ENCODE data around the gene C9orf78. TPM values are rescaled to one million over a fixed set of nuclear protein-coding genes. Genes with fewer than 3 reads are reported as not detected.
A peak's percentile ranks its signal among the peaks of the same experiment; 100 is the strongest.

The C9orf78 gene, protein sequence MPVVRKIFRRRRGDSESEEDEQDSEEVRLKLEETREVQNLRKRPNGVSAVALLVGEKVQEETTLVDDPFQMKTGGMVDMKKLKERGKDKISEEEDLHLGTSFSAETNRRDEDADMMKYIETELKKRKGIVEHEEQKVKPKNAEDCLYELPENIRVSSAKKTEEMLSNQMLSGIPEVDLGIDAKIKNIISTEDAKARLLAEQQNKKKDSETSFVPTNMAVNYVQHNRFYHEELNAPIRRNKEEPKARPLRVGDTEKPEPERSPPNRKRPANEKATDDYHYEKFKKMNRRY
- polyA plus RNA-seq (2014; cell fraction: cytosol; rRNA removed), result 102 and 127 TPM in 2 replicates
- 16.2 and 22.4 TPM in 2 replicates for polyA plus RNA-seq (2014; cell fraction: nucleus; rRNA removed)

DNA sequence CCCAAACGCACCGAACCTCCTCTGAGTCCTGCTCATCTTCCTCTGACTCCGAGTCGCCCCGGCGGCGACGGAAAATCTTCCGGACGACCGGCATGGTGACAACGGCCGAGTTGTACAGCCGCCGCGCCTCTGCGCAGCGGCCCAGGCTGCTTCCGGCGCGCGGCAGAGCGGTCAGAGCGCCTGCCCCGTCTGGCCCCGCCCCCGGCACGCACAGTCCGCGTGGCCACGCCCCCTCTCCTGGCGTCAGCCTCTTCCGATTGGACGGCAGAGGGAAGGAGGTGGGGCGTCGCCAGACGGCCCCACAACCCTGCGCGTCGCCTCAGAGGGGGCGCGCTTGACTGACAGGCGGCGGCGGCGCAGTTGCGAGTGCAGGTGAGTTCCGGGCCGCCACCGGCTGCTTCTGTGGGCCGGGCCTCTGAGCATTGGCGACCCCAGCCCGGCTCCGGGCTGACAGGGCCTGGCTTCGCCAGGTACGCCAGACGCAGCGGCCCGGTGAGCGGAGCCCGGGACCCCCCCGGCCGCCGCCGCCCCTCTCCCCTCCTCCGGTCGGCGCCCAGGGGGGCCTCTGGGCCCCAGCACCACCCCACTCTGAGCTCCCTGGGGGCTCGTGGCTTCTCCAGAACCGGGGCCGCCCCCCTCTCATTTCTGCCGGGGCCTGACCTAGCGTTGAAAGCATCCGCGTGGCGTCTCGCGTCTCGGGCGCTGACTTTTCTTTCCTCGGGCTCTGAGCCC lies at the start of gene C9orf78, which contains the start of gene USP20:
TSS of gene C9orf78 (minus strand) at position 148 of the 732 bp plus-strand sequence. CDS start at position 94, 54 bp downstream.
TSS of gene USP20 (plus strand) at position 331 of the 732 bp plus-strand sequence. CDS start 17,098 bp downstream, outside the sequence.
- DNase-seq (ENCODE audit: low spot score), result peak; percentile 93

DNA sequence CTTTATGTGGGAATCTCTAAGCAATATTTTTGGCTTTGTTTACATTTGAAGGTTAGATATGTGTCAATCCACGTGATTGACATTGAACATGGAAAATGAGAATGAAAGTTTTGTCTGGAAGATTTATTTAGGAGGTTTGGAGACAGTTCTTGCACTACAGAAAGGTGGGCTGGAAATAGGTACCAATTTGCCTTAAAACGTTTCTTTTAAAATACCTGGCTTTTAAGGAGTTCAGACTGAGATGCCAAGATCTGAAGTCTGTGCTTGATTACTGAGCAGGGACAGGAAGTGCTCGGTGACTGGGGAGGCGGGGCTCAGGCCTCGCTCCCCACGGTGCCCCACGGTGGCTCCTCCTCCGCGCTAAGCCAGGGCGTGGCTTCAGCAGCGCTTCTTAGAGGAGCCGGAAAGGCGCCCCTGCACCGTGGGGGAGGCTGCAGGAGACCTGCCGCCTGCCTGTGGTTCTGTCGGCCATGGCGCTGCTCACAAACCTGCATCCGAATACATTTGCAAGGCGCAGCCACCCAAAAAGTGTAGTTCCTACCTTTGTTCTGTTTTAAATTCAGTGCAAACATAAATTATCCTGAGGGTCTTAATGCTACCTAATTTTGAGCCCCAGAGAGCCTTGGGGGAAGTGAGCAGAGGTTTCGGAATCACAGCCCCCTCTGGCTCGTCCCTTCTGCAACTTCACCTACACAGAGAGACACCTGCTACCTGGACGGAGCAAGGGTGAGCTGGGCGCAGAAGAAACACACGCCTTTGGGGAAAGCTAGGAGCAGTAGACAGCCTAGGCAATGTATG lies 49.3 kb upstream of the C9orf78 start:
- peak; percentile 89 for DNase-seq (ENCODE audit: low spot score)

DNA sequence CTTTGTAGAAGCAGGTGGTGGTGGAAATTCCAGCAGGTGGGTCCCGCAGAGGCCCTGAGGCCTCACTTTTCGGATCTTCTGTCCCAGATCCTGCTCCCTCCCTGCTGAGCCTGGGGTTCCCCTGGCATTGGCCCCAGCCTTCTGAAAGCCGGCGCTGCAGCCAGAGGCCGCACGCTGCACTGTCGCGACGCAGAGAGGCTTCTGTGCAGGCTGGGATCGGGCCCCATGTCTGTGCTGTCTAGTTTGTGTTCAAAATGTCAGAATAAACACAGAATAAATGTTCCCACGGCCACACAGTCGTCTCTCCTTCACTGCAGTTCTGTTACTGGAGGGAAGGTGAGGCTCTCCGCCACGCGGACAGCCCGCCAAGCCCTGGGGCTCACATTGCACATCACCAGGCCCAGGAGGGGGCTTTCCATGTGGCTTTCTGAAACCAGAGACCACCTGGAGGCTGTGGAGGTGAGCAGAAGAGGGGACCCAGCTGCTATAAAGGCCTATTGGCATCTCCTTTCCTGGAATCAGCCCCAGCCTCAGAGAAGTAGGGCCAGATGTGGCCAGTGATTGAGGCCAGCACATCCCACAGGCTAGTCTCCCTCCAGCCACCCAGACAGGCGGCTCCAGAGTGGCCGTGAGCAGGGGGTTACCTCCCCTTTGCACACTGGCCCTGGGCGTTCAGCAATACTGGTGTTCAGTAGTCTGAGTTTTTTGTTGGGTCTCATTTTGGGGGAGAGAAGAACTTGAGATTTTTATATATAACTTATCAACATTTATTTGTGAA lies 46.7 kb upstream of the C9orf78 start:
- DNase-seq (ENCODE audit: low spot score), result no peak

DNA sequence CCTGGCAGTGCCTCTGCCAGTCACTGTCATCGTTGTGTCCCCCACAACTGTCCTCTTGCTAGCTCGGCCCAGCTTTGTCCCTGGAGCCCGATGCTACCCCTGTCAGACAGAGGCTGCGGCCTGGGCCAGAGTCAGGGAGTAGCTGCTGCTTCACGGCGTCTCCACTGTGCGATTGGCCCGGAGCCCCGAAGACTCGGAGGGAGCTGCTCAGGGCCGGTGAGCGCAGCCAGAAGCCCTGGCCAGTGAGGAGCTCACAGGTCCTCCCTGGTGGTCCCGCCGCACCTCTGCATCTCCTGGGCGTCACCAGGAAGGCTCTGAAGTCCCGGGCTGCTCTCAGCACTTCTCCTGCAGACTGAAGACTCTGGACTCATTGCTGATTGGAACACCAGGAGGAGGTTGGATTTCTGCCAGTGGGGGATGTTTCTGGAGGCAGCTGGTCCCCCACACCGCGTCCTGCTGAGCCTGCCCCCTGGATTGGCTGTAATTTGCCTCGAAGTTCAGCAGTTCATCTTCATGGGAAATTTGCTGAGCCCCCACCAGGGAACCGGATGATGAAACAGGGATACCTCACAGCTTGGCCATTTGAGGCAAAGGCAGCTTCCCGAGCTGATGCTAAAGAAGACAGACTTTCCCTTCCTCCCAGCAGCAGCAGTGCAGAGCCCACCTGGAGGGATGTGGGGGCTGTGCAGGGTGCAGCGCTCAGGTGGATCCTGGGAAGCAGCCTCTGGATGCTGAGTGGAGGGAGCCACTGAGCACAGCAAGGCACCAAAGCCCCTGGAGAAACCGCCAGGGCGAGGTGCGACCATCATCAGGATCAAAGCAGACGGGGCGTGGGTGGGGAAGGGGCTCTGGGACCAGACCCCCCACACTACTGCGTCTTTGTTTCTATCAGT lies 45.8 kb upstream of the C9orf78 start:
- DNase-seq (ENCODE audit: low spot score), result no peak

DNA sequence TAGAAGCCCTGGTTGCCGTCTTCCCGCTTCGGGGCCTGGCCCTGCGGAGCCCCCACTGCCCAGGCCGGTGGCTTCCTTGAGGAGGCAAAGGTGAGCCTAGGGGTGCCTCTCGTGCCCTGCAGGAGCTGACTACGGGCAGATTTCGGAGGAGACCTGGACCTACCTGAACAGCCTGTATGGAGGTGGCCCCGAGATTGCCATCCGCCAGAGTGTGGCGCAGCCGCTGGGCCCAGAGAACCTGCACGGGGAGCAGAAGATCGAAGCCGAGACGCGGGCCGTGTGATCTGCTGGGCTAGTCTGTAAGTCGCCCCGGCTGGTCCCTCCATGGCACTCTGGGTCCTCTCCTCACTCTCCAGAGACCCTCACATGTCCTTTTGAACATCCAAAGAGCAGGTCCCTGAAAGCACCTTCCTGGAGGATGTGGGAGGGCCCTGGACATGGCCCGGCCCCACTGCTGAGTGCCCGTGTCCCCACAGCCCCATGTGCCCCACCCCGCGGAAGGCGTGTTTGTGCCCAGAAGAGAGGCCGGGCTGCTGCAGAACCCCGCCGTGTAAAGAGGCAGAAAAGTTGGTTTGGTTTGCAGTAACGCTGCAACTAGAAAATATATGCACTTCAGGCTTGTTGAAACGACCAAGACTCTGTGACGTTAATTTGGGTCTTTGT lies 45.0 kb upstream of the C9orf78 start:
- DNase-seq (ENCODE audit: low spot score), result no peak

DNA sequence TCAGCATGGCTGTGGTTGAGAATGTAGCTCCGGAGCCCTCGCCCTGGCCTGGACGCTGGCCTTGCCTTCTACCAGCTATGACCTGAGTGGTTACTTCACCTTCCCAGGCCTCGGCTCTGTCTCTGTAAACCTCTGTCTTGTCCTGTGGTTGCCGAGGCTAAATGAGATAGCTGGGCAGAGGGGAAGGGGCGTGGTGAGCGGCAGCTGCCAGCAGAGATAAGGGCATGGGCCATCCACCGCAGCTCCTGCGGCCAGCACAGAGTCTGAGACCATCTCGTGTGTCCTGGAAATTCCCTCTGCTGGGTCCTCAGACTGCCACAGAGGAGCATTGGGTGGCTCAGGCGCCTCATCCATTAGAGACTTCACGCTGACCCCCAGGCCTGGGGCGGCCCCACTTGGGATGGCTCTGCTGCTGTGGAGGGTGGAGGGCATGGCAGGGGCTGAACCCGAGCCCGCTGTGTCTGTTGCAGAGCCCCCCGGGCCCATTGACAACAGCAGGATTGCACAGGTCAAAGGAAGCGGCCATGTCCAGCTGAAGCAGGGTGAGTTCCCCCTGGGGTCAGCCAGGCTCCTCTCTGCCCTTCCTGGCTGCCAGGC lies 44.1 kb upstream of the C9orf78 start:
- no peak for DNase-seq (ENCODE audit: low spot score)

DNA sequence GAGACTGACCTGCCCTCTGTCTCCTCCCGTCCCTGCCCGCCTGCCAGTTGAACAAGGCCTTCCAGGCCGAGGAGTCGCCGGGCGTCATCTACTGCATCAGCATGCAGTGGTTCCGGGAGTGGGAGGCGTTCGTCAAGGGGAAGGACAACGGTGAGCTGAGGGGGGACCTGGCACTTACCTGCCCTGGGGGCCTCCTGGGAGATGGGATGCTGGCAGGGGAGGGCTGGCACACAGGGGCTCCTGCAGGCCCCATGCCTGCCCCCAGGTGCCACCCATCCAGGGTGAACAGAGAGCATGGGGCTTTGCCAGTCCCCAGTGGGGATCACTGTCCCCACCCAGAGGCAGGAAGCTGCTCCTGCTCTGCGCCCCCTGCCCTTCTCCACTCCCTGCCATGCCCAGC lies 43.2 kb upstream of the C9orf78 start:
- no peak for DNase-seq (ENCODE audit: low spot score)

DNA sequence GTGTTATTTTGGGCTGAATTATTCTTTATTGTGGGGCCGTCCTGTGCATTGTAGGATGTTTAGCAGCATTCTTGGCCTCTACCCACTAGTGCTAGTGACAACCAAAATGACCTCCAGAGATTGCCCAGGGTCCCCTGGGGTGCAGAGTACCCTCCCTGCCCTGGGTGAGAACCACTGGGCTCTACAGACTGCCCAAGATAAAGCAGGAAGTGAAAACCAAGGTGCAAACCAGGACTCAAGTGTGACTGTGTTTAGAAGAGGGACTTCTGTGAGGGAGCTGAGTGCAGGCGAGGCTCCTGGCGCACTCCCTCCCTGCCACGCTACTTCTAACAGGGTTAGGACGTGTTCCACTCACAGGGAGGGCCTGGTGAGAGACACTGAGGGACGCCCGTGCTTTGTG lies 41.7 kb upstream of the C9orf78 start:
- no peak for DNase-seq (ENCODE audit: low spot score)

DNA sequence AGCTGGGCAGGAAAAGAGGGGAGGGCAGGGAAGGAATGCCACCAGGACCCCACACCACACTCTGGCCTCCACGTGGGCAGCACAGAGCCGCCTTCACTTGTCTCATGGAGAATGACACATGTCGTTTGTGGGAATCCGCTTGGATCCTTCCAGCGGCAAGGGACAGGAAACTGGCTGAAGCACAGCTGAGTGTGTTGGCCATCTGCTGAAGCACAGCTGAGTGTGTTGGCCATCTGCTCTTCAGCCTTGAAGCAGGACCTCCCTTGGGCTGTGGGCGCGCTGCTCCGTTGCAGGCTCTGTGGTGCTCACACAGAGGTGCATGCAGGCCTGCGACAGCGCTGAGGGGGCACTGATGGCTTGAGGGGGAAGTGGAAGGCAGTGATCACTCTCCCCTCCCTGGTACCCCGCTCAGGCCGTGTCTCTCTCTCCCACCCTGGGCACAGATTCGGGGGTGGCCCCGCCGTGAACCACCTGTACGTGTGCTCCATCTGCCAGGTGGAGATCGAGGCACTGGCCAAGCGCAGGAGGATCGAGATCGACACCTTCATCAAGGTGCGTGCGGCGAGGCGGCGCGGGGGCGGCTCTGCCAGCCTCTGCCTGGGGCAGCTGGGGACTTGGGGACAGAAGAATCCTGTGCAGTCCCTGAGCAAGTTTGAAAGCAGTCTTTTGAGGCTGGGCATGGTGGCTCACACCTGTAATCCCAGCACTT lies 40.8 kb upstream of the C9orf78 start:
- peak; percentile 36 for DNase-seq (ENCODE audit: low spot score)

DNA sequence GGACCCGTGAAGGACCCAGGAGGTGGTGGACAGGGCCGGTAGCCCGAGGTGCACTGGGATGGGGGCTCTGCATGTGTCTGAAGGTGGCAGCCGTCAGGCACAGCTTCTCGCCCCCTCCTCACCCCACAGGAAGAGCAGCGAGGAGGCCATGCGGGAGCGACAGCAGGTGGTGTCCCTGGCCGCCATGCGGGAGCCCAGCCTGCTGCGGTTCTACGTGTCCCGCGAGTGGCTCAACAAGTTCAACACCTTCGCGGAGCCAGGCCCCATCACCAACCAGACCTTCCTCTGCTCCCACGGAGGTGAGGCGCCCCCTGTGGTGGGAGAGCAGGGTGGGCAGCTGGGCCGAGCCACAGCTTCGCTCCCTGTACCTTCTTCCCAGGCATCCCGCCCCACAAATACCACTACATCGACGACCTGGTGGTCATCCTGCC lies 40.1 kb upstream of the C9orf78 start:
- DNase-seq (ENCODE audit: low spot score), result no peak

DNA sequence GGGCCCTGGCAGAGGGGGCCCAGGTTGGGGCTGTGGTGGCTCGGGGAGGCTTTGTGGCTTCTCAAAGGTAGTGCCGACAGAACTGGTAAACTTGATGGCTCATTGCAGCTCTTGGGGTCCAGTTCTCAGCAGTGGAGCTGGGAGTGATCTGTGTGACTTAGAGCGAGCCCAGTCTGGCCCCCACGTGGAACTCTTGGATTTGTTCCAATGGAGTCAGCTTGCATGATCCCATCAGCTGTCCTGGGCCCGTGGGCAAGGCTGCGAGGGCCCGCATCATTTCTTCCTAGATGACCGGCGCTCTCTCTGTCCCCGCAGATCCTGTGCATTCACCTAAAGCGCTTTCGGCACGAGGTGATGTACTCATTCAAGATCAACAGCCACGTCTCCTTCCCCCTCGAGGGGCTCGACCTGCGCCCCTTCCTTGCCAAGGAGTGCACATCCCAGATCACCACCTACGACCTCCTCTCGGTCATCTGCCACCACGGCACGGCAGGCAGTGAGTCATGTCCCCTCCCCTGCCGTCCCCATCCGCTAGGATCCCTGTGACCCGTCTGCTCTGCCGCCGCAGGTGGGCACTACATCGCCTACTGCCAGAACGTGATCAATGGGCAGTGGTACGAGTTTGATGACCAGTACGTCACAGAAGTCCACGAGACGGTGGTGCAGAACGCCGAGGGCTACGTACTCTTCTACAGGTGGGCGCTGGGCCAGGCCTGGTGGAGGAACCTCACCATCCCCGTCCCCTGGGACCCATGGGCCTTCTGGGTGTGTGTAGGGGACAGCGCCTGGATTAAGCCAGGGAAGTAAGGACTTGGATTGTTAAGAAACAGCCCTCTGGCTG lies 39.4 kb upstream of the C9orf78 start:
- no peak for DNase-seq (ENCODE audit: low spot score)

DNA sequence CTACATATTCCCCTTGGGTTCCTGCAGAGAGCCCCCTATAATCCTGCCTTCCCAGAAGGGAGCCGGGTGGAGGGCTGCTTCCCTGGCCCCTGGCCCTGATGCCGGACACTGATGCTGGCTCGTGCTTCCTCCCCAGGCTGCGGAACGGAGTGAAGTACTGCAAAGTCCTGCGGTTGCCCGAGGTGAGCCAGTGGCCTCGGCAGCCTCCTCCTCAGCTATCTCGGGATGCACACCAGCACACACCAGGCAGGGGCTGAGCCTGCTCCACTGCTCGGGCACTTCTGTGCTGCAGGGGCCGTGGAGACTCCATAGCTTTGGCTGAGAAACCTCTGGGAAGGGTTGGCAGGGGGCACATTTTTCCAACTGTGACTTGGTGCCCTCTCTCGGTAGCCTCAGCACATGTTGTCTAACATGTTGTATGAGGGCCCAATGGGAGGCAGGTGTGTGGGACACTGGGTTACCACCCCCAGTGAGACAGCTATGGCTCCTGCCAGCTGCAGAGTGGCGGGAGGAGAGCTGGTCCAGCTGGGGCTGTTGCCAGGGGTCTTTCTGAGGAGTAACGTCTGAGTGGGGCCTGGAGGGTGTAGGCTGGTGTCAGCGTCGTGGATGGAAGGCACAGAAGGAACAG lies 38.6 kb upstream of the C9orf78 start:
- no peak for DNase-seq (ENCODE audit: low spot score)

DNA sequence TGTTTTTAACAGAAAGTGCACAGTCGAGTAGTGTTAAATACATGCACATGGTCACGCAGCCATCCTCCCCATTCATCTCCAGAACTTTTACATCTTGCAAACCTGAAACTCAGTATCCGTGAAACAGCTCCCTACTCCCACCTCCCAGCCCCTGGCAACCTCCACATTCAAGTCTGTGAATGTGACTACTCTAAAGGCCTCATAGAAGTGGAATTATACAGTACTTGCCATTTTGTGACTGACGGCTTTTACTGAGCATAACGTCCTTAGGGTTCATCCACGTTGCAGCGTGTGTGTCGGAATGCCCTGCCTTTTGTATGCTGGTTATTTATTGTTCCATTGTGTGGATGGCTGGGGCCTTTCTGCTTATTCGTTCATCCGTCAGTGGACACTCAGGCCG lies 36.0 kb upstream of the C9orf78 start:
- DNase-seq (ENCODE audit: low spot score), result no peak

DNA sequence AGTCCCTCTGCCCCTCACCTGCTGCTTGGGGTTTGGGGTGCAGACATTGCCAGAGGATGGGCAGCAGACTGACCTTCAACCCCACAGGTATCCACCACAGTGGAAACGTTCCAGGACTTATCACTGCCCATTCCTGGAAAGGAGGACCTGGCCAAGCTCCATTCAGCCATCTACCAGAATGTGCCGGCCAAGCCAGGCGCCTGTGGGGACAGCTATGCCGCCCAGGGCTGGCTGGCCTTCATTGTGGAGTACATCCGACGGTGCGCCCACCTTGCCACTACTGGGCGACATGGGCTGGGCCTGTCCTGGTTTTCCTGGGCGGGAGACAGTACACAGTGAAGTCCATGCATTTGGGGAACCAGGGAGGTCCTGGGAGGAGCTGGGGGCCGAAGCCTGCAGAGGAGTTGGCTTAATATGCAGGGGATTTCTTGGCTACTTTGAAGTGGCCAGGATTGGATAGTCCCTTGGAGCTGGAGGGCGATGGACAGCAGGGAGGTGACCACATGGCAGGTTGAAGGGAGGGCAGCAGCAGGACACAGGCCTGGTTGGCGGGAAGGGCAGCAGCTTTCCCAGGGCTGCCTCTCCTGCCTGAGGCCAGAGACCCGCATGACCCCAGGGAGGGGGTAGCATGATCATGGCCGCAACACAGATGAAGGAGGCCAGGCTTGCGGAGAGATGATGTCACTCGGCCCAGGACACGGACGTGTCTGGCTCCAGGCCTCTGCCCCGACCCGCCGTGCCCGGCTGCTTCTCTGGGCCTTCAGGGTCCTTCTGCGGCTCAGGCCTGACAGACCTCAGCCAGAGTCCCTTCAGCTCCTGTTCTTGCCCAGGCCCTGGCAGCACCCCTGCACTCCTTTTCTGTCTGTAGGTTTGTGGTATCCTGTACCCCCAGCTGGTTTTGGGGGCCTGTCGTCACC lies 34.8 kb upstream of the C9orf78 start:
- no peak for DNase-seq (ENCODE audit: low spot score)

DNA sequence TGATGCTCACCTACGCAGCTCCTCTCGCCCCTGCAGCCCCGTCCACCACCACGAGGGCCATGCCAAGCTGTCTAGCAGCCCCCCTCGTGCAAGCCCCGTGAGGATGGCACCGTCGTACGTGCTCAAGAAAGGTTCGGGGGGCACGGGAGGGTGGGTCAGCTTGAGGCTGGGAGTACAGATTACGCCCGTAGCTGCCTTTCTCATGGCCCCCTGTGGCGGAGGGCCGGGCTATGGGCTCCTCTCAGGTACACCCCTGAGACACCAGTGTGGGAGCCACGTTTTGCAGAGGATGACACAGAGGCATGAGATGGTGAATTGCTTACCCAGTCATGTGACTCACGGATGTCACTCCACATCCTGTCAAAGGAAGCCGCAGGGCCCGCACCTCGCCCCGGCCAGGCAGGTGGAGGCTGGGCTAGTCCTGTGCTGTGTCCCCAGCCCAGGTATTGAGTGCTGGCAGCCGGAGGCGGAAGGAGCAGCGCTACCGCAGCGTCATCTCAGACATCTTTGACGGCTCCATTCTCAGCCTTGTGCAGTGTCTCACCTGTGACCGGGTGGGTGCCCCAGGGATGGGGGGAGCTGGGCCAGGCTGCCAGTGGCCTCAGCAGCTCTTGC lies 33.9 kb upstream of the C9orf78 start:
- no peak for DNase-seq (ENCODE audit: low spot score)

Measured in SK-N-DZ (cell line).